H9 (cell line): ENCODE results near the gene UBXN7. TPM values are rescaled to one million over a fixed set of nuclear protein-coding genes. Genes with fewer than 3 reads are reported as not detected.

Experiments
- DNase-seq: peaks from one replicate; pipeline ENCODE4 v3.0.0-alpha.2; 2017
- H2AFZ ChIP-seq: one replicate; pipeline ENCODE4 v1.6.1; 2013; ENCODE audit warnings: mild to moderate bottlenecking, low read length, control low read depth, moderate library complexity
- H2AK5ac ChIP-seq: 2 replicates; pipeline ENCODE4 v1.6.1; 2013; ENCODE audit warnings: low read length, control low read depth, mixed read lengths; ENCODE audit not compliant: insufficient read length
- H2BK120ac ChIP-seq: one replicate; pipeline ENCODE4 v1.6.1; 2013; ENCODE audit warnings: low read depth, mild to moderate bottlenecking, low read length, control low read depth, inconsistent platforms; ENCODE audit not compliant: poor library complexity, severe bottlenecking
- H2BK12ac ChIP-seq: 2 replicates; pipeline ENCODE4 v1.6.1; 2013; ENCODE audit warnings: low read length, control low read depth, mixed read lengths, low read depth; ENCODE audit not compliant: insufficient read length
- H2BK15ac ChIP-seq: 2 replicates; pipeline ENCODE4 v1.6.1; 2013; ENCODE audit warnings: low read depth, low read length, control low read depth
- H2BK20ac ChIP-seq: one replicate; pipeline ENCODE4 v1.6.1; 2013; ENCODE audit warnings: low read depth, mild to moderate bottlenecking, low read length, control low read depth, inconsistent platforms; ENCODE audit not compliant: poor library complexity, severe bottlenecking
- H2BK5ac ChIP-seq: 2 replicates; pipeline ENCODE4 v1.6.1; 2013; ENCODE audit warnings: low read length, control low read depth, mixed read lengths; ENCODE audit not compliant: insufficient read length
- H3K14ac ChIP-seq: 2 replicates; pipeline ENCODE4 v1.6.1; 2013; ENCODE audit warnings: low read length, control low read depth; ENCODE audit not compliant: insufficient read depth
- H3K18ac ChIP-seq: 2 replicates; pipeline ENCODE4 v1.6.1; 2013; ENCODE audit warnings: low read depth, mild to moderate bottlenecking, mixed read lengths, low read length, control low read depth; ENCODE audit not compliant: insufficient read length
- H3K23ac ChIP-seq: 2 replicates; pipeline ENCODE4 v1.6.1; 2013; ENCODE audit warnings: low read length, control low read depth, mixed read lengths, low read depth; ENCODE audit not compliant: insufficient read length
- H3K23me2 ChIP-seq: 2 replicates; pipeline ENCODE4 v1.6.1; 2013; ENCODE audit warnings: low read depth, mild to moderate bottlenecking, mixed read lengths, low read length, control low read depth; ENCODE audit not compliant: insufficient read length, poor library complexity, severe bottlenecking
- H3K27ac ChIP-seq: 2 replicates; pipeline ENCODE4 v1.5.1; 2013; ENCODE audit warnings: low read length, control low read depth, mixed read lengths, low read depth; ENCODE audit not compliant: insufficient read length
- H3K27me3 ChIP-seq: 2 replicates; pipeline ENCODE4 v1.6.1; 2013; ENCODE audit warnings: low read length, control low read depth, inconsistent platforms; ENCODE audit not compliant: insufficient read depth
- H3K4ac ChIP-seq: 2 replicates; pipeline ENCODE4 v1.6.1; 2013; ENCODE audit warnings: low read depth, mild to moderate bottlenecking, control low read depth, inconsistent platforms, low read length, moderate library complexity
- H3K4me1 ChIP-seq: 2 replicates; pipeline ENCODE4 v1.6.1; 2013; ENCODE audit warnings: low read length, control low read depth, inconsistent platforms; ENCODE audit not compliant: insufficient read depth
- H3K4me2 ChIP-seq: 2 replicates; pipeline ENCODE4 v1.6.1; 2013; ENCODE audit warnings: low read length, control low read depth, mixed read lengths; ENCODE audit not compliant: insufficient read length, insufficient read depth
- H3K56ac ChIP-seq: 2 replicates; pipeline ENCODE4 v1.6.1; 2013; ENCODE audit warnings: low read depth, mild to moderate bottlenecking, mixed read lengths, low read length, control low read depth; ENCODE audit not compliant: insufficient read length
- H3K79me1 ChIP-seq: 2 replicates; pipeline ENCODE4 v1.6.1; 2013; ENCODE audit warnings: low read depth, mild to moderate bottlenecking, moderate library complexity, low read length, control low read depth, inconsistent platforms; ENCODE audit not compliant: insufficient read depth, poor library complexity, severe bottlenecking
- H3K79me2 ChIP-seq: 2 replicates; pipeline ENCODE4 v1.6.1; 2013; ENCODE audit warnings: low read length, control low read depth, inconsistent platforms; ENCODE audit not compliant: insufficient read depth
- H3K9ac ChIP-seq: 2 replicates; pipeline ENCODE4 v1.6.1; 2013; ENCODE audit warnings: low read length, control low read depth, mixed read lengths; ENCODE audit not compliant: insufficient read length; ENCODE audit errors: extremely low read depth
- H3K9me3 ChIP-seq: one replicate; pipeline ENCODE4 v1.6.1; 2013; ENCODE audit warnings: low read depth, low read length, inconsistent platforms; ENCODE audit not compliant: control insufficient read depth
- H3T11ph ChIP-seq: one replicate; pipeline ENCODE4 v1.6.1; 2013; ENCODE audit warnings: mild to moderate bottlenecking, low read length, control low read depth, inconsistent platforms
- H4K20me1 ChIP-seq: one replicate; pipeline ENCODE4 v1.6.1; 2013; ENCODE audit not compliant: control insufficient read depth, insufficient read length, insufficient read depth
- H4K5ac ChIP-seq: 2 replicates; pipeline ENCODE4 v1.6.1; 2013; ENCODE audit warnings: low read depth, mild to moderate bottlenecking, mixed read lengths, low read length, control low read depth; ENCODE audit not compliant: insufficient read length
- H4K8ac ChIP-seq: replicated peaks from 2 replicates; pipeline ENCODE4 v1.6.1; 2013; ENCODE audit warnings: low read length, control low read depth, mixed read lengths, low read depth; ENCODE audit not compliant: insufficient read length
- H4K91ac ChIP-seq: 2 replicates; pipeline ENCODE4 v1.6.1; 2013; ENCODE audit warnings: low read depth, mild to moderate bottlenecking, moderate library complexity, mixed read lengths, low read length, control low read depth; ENCODE audit not compliant: insufficient read length
- H3K27ac Mint-ChIP-seq, 3 experiments: 2 replicates in 2 of 3; 3 replicates in 1 of 3; pipeline ENCODE4 v1.8.0; 2020 to 2021; ENCODE audit warnings: mixed read lengths in 3 of 3, mild to moderate bottlenecking in 1 of 3, moderate library complexity in 1 of 3
- H3K27me3 Mint-ChIP-seq: 2 replicates; pipeline ENCODE4 v1.8.0; 2021; ENCODE audit warnings: low read depth, mild to moderate bottlenecking, moderate library complexity, mixed read lengths
- H3K36me3 Mint-ChIP-seq, 3 experiments: 2 replicates in 2 of 3; 3 replicates in 1 of 3; pipeline ENCODE4 v1.8.0; 2020 to 2021; ENCODE audit warnings: low read depth in 3 of 3, mixed read lengths in 3 of 3; ENCODE audit not compliant: insufficient read depth in 1 of 3
- H3K4me1 Mint-ChIP-seq, 2 experiments: 2 replicates each; pipeline ENCODE4 v1.8.0; 2020; ENCODE audit warnings: mixed read lengths in 2 of 2
- H3K4me3 Mint-ChIP-seq, 2 experiments: 2 replicates in 1 of 2; 3 replicates in 1 of 2; pipeline ENCODE4 v1.8.0; 2020 to 2021; ENCODE audit warnings: mild to moderate bottlenecking in 2 of 2, mixed read lengths in 2 of 2, moderate library complexity in 1 of 2
- H3K9me3 Mint-ChIP-seq, 2 experiments: 2 replicates in 1 of 2; 3 replicates in 1 of 2; pipeline ENCODE4 v1.8.0; 2020; ENCODE audit warnings: mild to moderate bottlenecking in 2 of 2, mixed read lengths in 2 of 2, moderate library complexity in 1 of 2
- CTCF ChIP-seq: fragments of 200-600 bp; sonication (generic); conservative IDR thresholded peaks from 3 replicates; pipeline ENCODE4 v1.8.0; 2021; ENCODE audit warnings: antibody characterized with exemption, mild to moderate bottlenecking
- WGBS: extraction: QIAGEN DNeasy Blood & Tissue Kit; methylation state at CpG from one replicate; pipeline ENCODE4 v1.1.7; 2013; ENCODE audit warnings: missing lambda C conversion rate, low lambda C conversion rate, mixed read lengths; ENCODE audit not compliant: insufficient read length; ENCODE audit errors: extremely low coverage; 5-methylcytosine and 5-hydroxymethylcytosine counted together
- total RNA-seq: library from RNA; stranded (reverse); gene quantifications from 2 replicates; pipeline ENCODE4 v1.2.1, GENCODE V29; 2021

Gene UBXN7
- total RNA-seq, 1 experiment from 2014 or later: 110 TPM

DNA sequence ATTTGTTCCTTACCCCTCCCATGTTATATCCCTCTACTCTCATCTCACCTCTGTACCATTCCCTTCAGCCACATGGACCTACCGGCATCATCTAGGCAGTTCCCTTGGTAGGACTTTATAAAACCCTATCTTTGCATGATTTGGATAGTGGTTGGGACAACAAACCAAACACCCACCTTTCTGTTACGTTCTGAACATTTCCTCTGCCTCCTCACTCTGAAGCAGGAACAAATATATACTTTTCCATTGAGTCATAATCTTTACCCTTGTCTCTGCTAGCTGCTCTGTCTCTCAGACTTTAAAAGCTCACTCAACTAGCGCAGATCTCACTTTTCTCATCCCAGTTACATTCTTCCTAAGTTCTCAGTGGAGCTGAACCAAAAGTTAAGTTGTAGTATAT, 17.8 kb downstream of the UBXN7 start:
- no peak overlapping the region for H4K8ac ChIP-seq
- H3K9me3 ChIP-seq: no peaks in the 10 kb centered on the region
- no peak overlapping the region for H3K18ac ChIP-seq
- peaks cover 33% of the 10 kb centered on the region; the same call in 1 of the 2 replicates for H3K79me2 ChIP-seq
- no peak overlapping the region for H3K4me2 ChIP-seq
- H4K5ac ChIP-seq: no peak overlapping the region
- no peak overlapping the region for H2BK120ac ChIP-seq
- no peak overlapping the region for H2AFZ ChIP-seq
- TF ChIP-seq CTCF: no peak
- peaks cover 9% of the 10 kb centered on the region for H3K79me1 ChIP-seq
- H3K14ac ChIP-seq: no peak overlapping the region
- H4K20me1 ChIP-seq: no peaks in the 10 kb centered on the region
- H3K4me3 Mint-ChIP-seq: no peak overlapping the region; a peak in 1 of 5 replicates
- H3K56ac ChIP-seq: no peak overlapping the region
- DNase-seq: no peak
- peaks cover 9 to 10% of the 10 kb centered on the region in 2 experiments for H3K9me3 Mint-ChIP-seq
- H2BK12ac ChIP-seq: no peak overlapping the region
- no peak overlapping the region for H2BK15ac ChIP-seq
- no peaks in the 10 kb centered on the region for H3K27me3 Mint-ChIP-seq
- no peak overlapping the region for H3K4ac ChIP-seq
- no peaks in the 10 kb centered on the region for H3K27me3 ChIP-seq
- H3K27ac Mint-ChIP-seq: peak overlapping the region in 1 of 3 experiments; percentile 1; a peak in 1 of 7 replicates
- no peak overlapping the region for H3K23ac ChIP-seq
- no peak overlapping the region for H3K9ac ChIP-seq
- no peaks in the 10 kb centered on the region for H3K23me2 ChIP-seq
- peaks cover 7 to 14% of the 10 kb centered on the region in 2 experiments for H3K4me1 Mint-ChIP-seq
- H2AK5ac ChIP-seq: no peak overlapping the region
- H3K36me3 Mint-ChIP-seq: peaks cover 16 to 20% (median 18%) of the 10 kb centered on the region in 3 experiments
- H4K91ac ChIP-seq: no peak overlapping the region
- no peak overlapping the region for H2BK20ac ChIP-seq
- no peak overlapping the region for H2BK5ac ChIP-seq
- H3K4me1 ChIP-seq: no peaks in the 10 kb centered on the region
- H3K27ac ChIP-seq: no peak overlapping the region
- WGBS: no CpG with 5 or more reads among the region's 3 CpGs
- H3T11ph ChIP-seq: no peak overlapping the region
